NOMO-1 treated with DMSO at 0.1 percent for 48 hours (cell line): Measurements from ENCODE around the gene CSPG4.

Source experiments
- DNase-seq: peaks from one replicate; lab custom pipeline; 2025; ENCODE audit not compliant: unreplicated experiment; lab: John Stamatoyannopoulos, UW

Gene CSPG4

GRCh38 chr15:75671730-75672602 is 40.7 kb downstream of the CSPG4 start:
- DNase-seq = no peak

GRCh38 chr15:75669879-75670212 is 42.8 kb downstream of the CSPG4 start:
- DNase-seq = no peak

- DNase-seq = no peak
These were observed 43.3 kb downstream of the CSPG4 start for GRCh38 chr15:75669191-75669878.

GRCh38 chr15:75666823-75667501 is 45.7 kb downstream of the CSPG4 start:
- DNase-seq = no peak

GRCh38 chr15:75663931-75664421 is 48.7 kb downstream of the CSPG4 start:
- DNase-seq = no peak

GRCh38 chr15:75662823-75663519 is 49.7 kb downstream of the CSPG4 start:
- DNase-seq = no peak

GRCh38 chr15:75661756-75662140 is 50.9 kb downstream of the CSPG4 start:
- no peak for DNase-seq

- no peak for DNase-seq
These were observed 51.4 kb downstream of the CSPG4 start for GRCh38 chr15:75661100-75661755.

- no peak for DNase-seq
These were observed 52.6 kb downstream of the CSPG4 start for GRCh38 chr15:75659928-75660645.

- no peak for DNase-seq
These were observed 53.4 kb downstream of the CSPG4 start for GRCh38 chr15:75659141-75659771.

GRCh38 chr15:75656813-75657212 is 55.8 kb downstream of the CSPG4 start:
- no peak for DNase-seq

- no peak for DNase-seq
These were observed 56.3 kb downstream of the CSPG4 start for GRCh38 chr15:75656331-75656730.

GRCh38 chr15:75655931-75656330 is 56.7 kb downstream of the CSPG4 start:
- no peak for DNase-seq

- DNase-seq = no peak
These were observed 58.3 kb downstream of the CSPG4 start for GRCh38 chr15:75654201-75654907.

GRCh38 chr15:75653347-75653913 is 59.2 kb downstream of the CSPG4 start:
- DNase-seq = no peak

GRCh38 chr15:75651810-75652543 is 60.7 kb downstream of the CSPG4 start:
- no peak for DNase-seq

GRCh38 chr15:75650908-75651809 is 61.5 kb downstream of the CSPG4 start:
- no peak for DNase-seq
